OCI-LY3 (cell line): ENCODE data around the gene FCGR3B.
"Not testable (repeated sequence)": the region's sequence is repeated elsewhere in the genome, so short reads cannot be mapped to it uniquely, and the experiment has no call there.

Experiments used
- CTCF ChIP-seq: fragments of 200-600, 300-600 bp; sonication (generic); IDR thresholded peaks from 2 replicates; pipeline ENCODE4 v1.5.1; 2014; ENCODE audit warnings: antibody characterized with exemption, low read length, low read depth
- EZH2phosphoT487 ChIP-seq: fragments of 200-600 bp; shearing (Covaris generic); IDR thresholded peaks from 2 replicates; pipeline ENCODE4 v1.6.1; 2018; ENCODE audit warnings: antibody characterized with exemption, mixed run types, low read depth

GRCh38 chr1:161621181-161622000 is 9.6 kb downstream of the FCGR3B start:
- not testable (repeated sequence) for TF ChIP-seq CTCF, EZH2phosphoT487
